ENCODE results near the gene GARIN5B.
"Not testable (repeated sequence)": the region's sequence is repeated elsewhere in the genome, so short reads cannot be mapped to it uniquely, and the experiment has no call there.

- TF ChIP-seq, protein P1, sequence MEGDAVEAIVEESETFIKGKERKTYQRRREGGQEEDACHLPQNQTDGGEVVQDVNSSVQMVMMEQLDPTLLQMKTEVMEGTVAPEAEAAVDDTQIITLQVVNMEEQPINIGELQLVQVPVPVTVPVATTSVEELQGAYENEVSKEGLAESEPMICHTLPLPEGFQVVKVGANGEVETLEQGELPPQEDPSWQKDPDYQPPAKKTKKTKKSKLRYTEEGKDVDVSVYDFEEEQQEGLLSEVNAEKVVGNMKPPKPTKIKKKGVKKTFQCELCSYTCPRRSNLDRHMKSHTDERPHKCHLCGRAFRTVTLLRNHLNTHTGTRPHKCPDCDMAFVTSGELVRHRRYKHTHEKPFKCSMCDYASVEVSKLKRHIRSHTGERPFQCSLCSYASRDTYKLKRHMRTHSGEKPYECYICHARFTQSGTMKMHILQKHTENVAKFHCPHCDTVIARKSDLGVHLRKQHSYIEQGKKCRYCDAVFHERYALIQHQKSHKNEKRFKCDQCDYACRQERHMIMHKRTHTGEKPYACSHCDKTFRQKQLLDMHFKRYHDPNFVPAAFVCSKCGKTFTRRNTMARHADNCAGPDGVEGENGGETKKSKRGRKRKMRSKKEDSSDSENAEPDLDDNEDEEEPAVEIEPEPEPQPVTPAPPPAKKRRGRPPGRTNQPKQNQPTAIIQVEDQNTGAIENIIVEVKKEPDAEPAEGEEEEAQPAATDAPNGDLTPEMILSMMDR (IDR thresholded peaks at IDR 0.05) = not testable (repeated sequence)
- TF ChIP-seq POLR2A, POLR2AphosphoS5 (IDR thresholded peaks at IDR 0.05): not testable (repeated sequence)
These were observed 33.3 kb downstream of the GARIN5B start for GRCh38 chr19:55329791-55330190.
